K562 (cell line): ENCODE data around the gene TASP1. TPM values are rescaled to one million over a fixed set of nuclear protein-coding genes. Genes with fewer than 3 reads are reported as not detected.

ENCODE experiments used
- ATAC-seq: fragments of 200-7000 bp; cut with Tn5 transposase; 3 replicates; pipeline ENCODE4 v1.9.1; 2020; ENCODE audit warnings: moderate library complexity
- BruUV-seq: library from RNA; stranded (reverse); fragments of 400-500 nt; replicated peaks from 2 replicates; lab custom pipeline; 2021; lab: Mats Ljungman, UMichigan
- CTCF ChIA-PET: fragments of 300-600 bp; formaldehyde crosslinking; extraction: SDS; loops from one replicate; lab custom pipeline; 2021; ENCODE audit warnings: low intra/inter-chr PET ratio; lab: Yijun Ruan, JAX
- POLR2A ChIA-PET: fragments of 300-600, 350-650 bp; sonication (Branson Sonifier 250); formaldehyde crosslinking; extraction: SDS; loops from one replicate; lab custom pipeline; 2021; ENCODE audit warnings: antibody characterized with exemption, inconsistent platforms; lab: Yijun Ruan, JAX
- DNase-seq, 4 experiments: peaks; one replicate each; pipeline versions ENCODE4 v3.0.0 to v3.0.0-alpha.2; 2011 to 2018; ENCODE audit warnings: low spot score in 3 of 4, mixed read lengths in 3 of 4; ENCODE audit errors: extremely low read depth in 1 of 4
- FAIRE-seq: peaks from 2 replicates; lab custom pipeline; 2011; peaks lifted over from hg19 to GRCh38; lab: Jason Lieb, UNC
- H2AFZ ChIP-seq: 2 replicates; pipeline ENCODE4 v1.6.0; 2011; ENCODE audit warnings: low read depth, low read length, control low read depth, inconsistent platforms
- H3K27ac ChIP-seq: fragments of 200-600 bp; 3 replicates; pipeline ENCODE4 v1.8.0; 2011; ENCODE audit warnings: low read depth, mild to moderate bottlenecking, control low read depth, inconsistent platforms, low read length, moderate library complexity, mixed read lengths; ENCODE audit errors: extremely low read depth
- H3K27me3 ChIP-seq, 2 experiments: fragments of 300-600 bp in 1 of 2; 2 replicates in 1 of 2; 3 replicates in 1 of 2; pipeline versions ENCODE4 v1.6.0 to v1.8.0; 2011; ENCODE audit warnings: inconsistent platforms in 2 of 2, low read length in 2 of 2, mild to moderate bottlenecking in 1 of 2, mixed read lengths in 1 of 2, moderate library complexity in 1 of 2; ENCODE audit not compliant: control insufficient read depth in 2 of 2, insufficient read depth in 2 of 2
- H3K36me3 ChIP-seq: fragments of 300-600 bp; 3 replicates; pipeline ENCODE4 v1.8.0; 2011; ENCODE audit warnings: mild to moderate bottlenecking, low read length, inconsistent platforms; ENCODE audit not compliant: control insufficient read depth, insufficient read depth
- H3K4me1 ChIP-seq, 2 experiments: fragments of 200-600 bp in 1 of 2; replicated peaks in 1 of 2; 2 replicates in 1 of 2; 3 replicates in 1 of 2; pipeline versions ENCODE4 v1.5.1 to v1.8.0; 2011; ENCODE audit warnings: inconsistent platforms in 2 of 2, low read length in 2 of 2, mild to moderate bottlenecking in 1 of 2, mixed read lengths in 1 of 2, moderate library complexity in 1 of 2; ENCODE audit not compliant: control insufficient read depth in 2 of 2, insufficient read depth in 2 of 2
- H3K4me2 ChIP-seq: 2 replicates; pipeline ENCODE4 v1.6.1; 2011; ENCODE audit warnings: low read length, control low read depth, inconsistent platforms, mixed read lengths; ENCODE audit not compliant: insufficient read depth
- H3K4me3 ChIP-seq: fragments of 200-600 bp; sonication (generic), shearing (Covaris generic); 2 replicates; pipeline ENCODE4 v1.5.1; 2016; ENCODE audit warnings: control low read depth, inconsistent platforms
- H3K79me2 ChIP-seq: fragments of 200-600 bp; 3 replicates; pipeline ENCODE4 v1.8.0; 2011; ENCODE audit warnings: low read length, inconsistent platforms; ENCODE audit not compliant: control insufficient read depth, insufficient read depth
- H3K9ac ChIP-seq, 2 experiments: 2 replicates each; pipeline versions ENCODE4 v1.6.0 to v1.6.1; 2011; ENCODE audit warnings: low read depth in 2 of 2, low read length in 2 of 2, control low read depth in 1 of 2, inconsistent platforms in 1 of 2, mild to moderate bottlenecking in 1 of 2, mixed read lengths in 1 of 2; ENCODE audit not compliant: insufficient read depth in 1 of 2
- H3K9me1 ChIP-seq: one replicate; pipeline ENCODE4 v1.6.0; 2011; ENCODE audit warnings: inconsistent platforms, mild to moderate bottlenecking, low read length, moderate library complexity; ENCODE audit not compliant: control insufficient read depth, insufficient read depth
- H3K9me3 ChIP-seq: replicated peaks from 2 replicates; pipeline ENCODE4 v1.5.1; 2011; ENCODE audit warnings: low read depth, low read length, inconsistent platforms; ENCODE audit not compliant: control insufficient read depth, insufficient read depth
- H4K20me1 ChIP-seq: replicated peaks from 2 replicates; pipeline ENCODE4 v1.6.1; 2011; ENCODE audit warnings: low read length, inconsistent platforms, mixed read lengths; ENCODE audit not compliant: control insufficient read depth, insufficient read depth
- BMI1 ChIP-seq: fragments of 150-350 bp; IDR thresholded peaks from 2 replicates; pipeline ENCODE4 v1.6.1; 2014; ENCODE audit warnings: low read length
- CC2D1A ChIP-seq: fragments of 450-650 bp; IDR thresholded peaks from 2 replicates; pipeline ENCODE4 v1.6.1; 2017; ENCODE audit warnings: mild to moderate bottlenecking
- CEBPG ChIP-seq, 3 experiments: fragments of 200-800 bp in 1 of 3; sonication (Bioruptor generic) in 1 of 3; sonication (generic) in 1 of 3; formaldehyde crosslinking in 1 of 3; IDR thresholded peaks in 2 of 3; conservative IDR thresholded peaks in 1 of 3; 2 replicates each; pipeline versions ENCODE4 v1.6.1 to v1.8.0; 2016 to 2022; ENCODE audit warnings: missing compliant biosample characterization in 2 of 3, missing genetic modification characterization in 2 of 3, mild to moderate bottlenecking in 1 of 3, missing genetic modification reagents in 1 of 3
- COPS2 ChIP-seq: fragments of 450-650 bp; conservative IDR thresholded peaks from 2 replicates; pipeline ENCODE4 v1.6.1; 2016; ENCODE audit warnings: mild to moderate bottlenecking, moderate library complexity
- ERF ChIP-seq: fragments of 450-650 bp; formaldehyde crosslinking; IDR thresholded peaks from 2 replicates; pipeline ENCODE4 v1.4.0; 2020; ENCODE audit warnings: mild to moderate bottlenecking, mixed read lengths
- KLF1 ChIP-seq: fragments of 450-650 bp; IDR thresholded peaks from 2 replicates; pipeline ENCODE4 v1.6.1; 2016; ENCODE audit warnings: missing genetic modification characterization, missing compliant biosample characterization
- MTA1 ChIP-seq: fragments of 450-650 bp; IDR thresholded peaks from 2 replicates; pipeline ENCODE4 v1.6.1; 2017; ENCODE audit warnings: borderline replicate concordance
- MTA3 ChIP-seq: fragments of 450-650 bp; formaldehyde crosslinking; IDR thresholded peaks from 2 replicates; pipeline ENCODE4 v1.6.1; 2017; ENCODE audit warnings: mild to moderate bottlenecking, borderline replicate concordance
- NCOA1 ChIP-seq: fragments of 450-650 bp; IDR thresholded peaks from 2 replicates; pipeline ENCODE4 v1.6.1; 2016; ENCODE audit warnings: low read depth
- OTX1 ChIP-seq: fragments of 450-650 bp; formaldehyde crosslinking; IDR thresholded peaks from 2 replicates; pipeline ENCODE4 v1.4.0; 2022; ENCODE audit warnings: mild to moderate bottlenecking
- PHB ChIP-seq: fragments of 250-450 bp; sonication (Bioruptor Pico); IDR thresholded peaks from 2 replicates; pipeline ENCODE4 v1.5.0; 2021
- RBM25 ChIP-seq: fragments of 200-400 bp; formaldehyde crosslinking; IDR thresholded peaks from 2 replicates; pipeline ENCODE4 v1.6.1; 2018; ENCODE audit warnings: low read length, low read depth, moderate library complexity; ENCODE audit not compliant: severe bottlenecking
- THRAP3 ChIP-seq: fragments of 450-650 bp; IDR thresholded peaks from 2 replicates; pipeline ENCODE4 v1.6.1; 2016; ENCODE audit warnings: mild to moderate bottlenecking, inconsistent platforms, borderline replicate concordance
- ZNF174 ChIP-seq: fragments of 250-450 bp; sonication (Bioruptor Pico); IDR thresholded peaks from 2 replicates; pipeline ENCODE4 v1.4.0; 2020; ENCODE audit warnings: mild to moderate bottlenecking
- ZNF23 ChIP-seq: fragments of 250-450 bp; sonication (Bioruptor Pico); IDR thresholded peaks from 2 replicates; pipeline ENCODE4 v1.4.0; 2020; ENCODE audit warnings: mild to moderate bottlenecking
- ZNF239 ChIP-seq: fragments of 250-450 bp; sonication (Bioruptor Pico); IDR thresholded peaks from 2 replicates; pipeline ENCODE4 v1.4.0; 2020; ENCODE audit warnings: mild to moderate bottlenecking
- ZNF354B ChIP-seq: fragments of 250-450 bp; sonication (Bioruptor Pico); IDR thresholded peaks from 2 replicates; pipeline ENCODE4 v1.4.0; 2020
- ZNF445 ChIP-seq: fragments of 250-450 bp; sonication (Bioruptor Pico); IDR thresholded peaks from 2 replicates; pipeline ENCODE4 v1.4.0; 2020; ENCODE audit warnings: low read depth, mild to moderate bottlenecking, moderate library complexity
- ZNF589 ChIP-seq: fragments of 200-800 bp; sonication (Bioruptor generic); IDR thresholded peaks from 2 replicates; pipeline ENCODE4 v1.6.1; 2016; ENCODE audit warnings: low read depth, missing genetic modification characterization, missing compliant biosample characterization
- WGBS: fragments of 100-300 bp; shearing (Covaris generic); methylation state at CpG from one replicate; pipeline ENCODE4 v1.1.6; 2016; ENCODE audit warnings: low coverage, mixed read lengths; ENCODE audit not compliant: insufficient coverage; ENCODE audit errors: missing lambda C conversion rate; 5-methylcytosine and 5-hydroxymethylcytosine counted together
- in situ Hi-C: fragments of 300-500 bp; cut with MboI; formaldehyde crosslinking; loops from 4 replicates; pipeline ENCODE4 v1.15.0; 2018; ENCODE audit warnings: inconsistent platforms, mixed read lengths
- intact Hi-C: fragments of 100-400 bp; cut with micrococcal nuclease; formaldehyde crosslinking; loops from 2 replicates; pipeline ENCODE4 v1.14.2; 2022
- polyA plus RNA-seq, 8 experiments: library from polyadenylated mRNA; depleted of rRNA in 4 of 8; stranded (reverse) in 5 of 8; unstranded in 3 of 8; fragments of >200 nt; fragmentation: Nextera tagmentation in 2 of 8; fragmentation: Illumina TruSeq in 1 of 8; extraction: Ambion mirVana in 2 of 8; extraction: Trizol in 1 of 8; gene quantifications; 2 replicates each; pipeline versions ENCODE4 v1.2.1 to v1.2.3, GENCODE V29; 2011 to 2014; ENCODE audit warnings: inconsistent platforms in 1 of 8, missing spikeins in 1 of 8
- total RNA-seq, 7 experiments: library from RNA; depleted of rRNA in 6 of 7; stranded (reverse); fragments of >200 nt in 6 of 7; fragmentation: Illumina TruSeq in 2 of 7; extraction: Trizol in 2 of 7; gene quantifications; 2 replicates each; pipeline versions ENCODE4 v1.2.1 to v1.2.3, GENCODE V29; 2011 to 2021; ENCODE audit warnings: low replicate concordance in 1 of 7
- TF ChIP-seq, protein P1 (sequence below): fragments of 250-450 bp; sonication (Bioruptor Pico); IDR thresholded peaks from 2 replicates; pipeline ENCODE4 v1.8.0; 2021; ENCODE audit warnings: moderate library complexity, mild to moderate bottlenecking, inconsistent platforms

Gene TASP1
- total and polyA plus RNA-seq, 9 of the 15 experiments (the other 6 are each of a cell fraction or from before 2014, with no cell fraction given): 3.7 to 10.6 (median 6.4) TPM

DNA sequence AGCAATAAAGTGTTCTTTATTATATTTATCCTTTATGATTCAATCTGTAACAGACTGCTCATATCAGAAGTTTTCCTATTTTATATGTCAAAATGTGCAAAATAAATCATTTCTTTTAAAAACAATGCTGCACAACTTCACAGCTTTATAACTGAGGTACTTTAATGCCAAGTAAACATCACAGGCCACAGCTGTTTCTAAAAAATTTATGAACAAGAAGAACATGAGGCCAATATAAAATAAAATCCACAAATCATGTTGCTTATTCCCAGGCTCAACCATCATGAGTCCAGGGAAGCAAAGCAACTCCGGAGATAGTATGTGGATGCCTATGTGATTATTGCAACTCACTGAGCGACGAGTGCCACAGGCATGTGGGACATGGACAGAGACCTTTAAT, 222.2 kb downstream of the TASP1 start:
- Histone ChIP-seq H2AFZ (no peak overlapping the region), H3K9me3 (no peaks in the 10 kb centered on the region), H3K27me3 (no peaks in the 10 kb centered on the region), H4K20me1 (no peaks in the 10 kb centered on the region), H3K4me3 (no peak overlapping the region), H3K4me1 (no peaks in the 10 kb centered on the region), H3K9me1 (no peaks in the 10 kb centered on the region), H3K27ac (no peak overlapping the region), H3K4me2 (no peak overlapping the region), H3K79me2 (no peaks in the 10 kb centered on the region), H3K36me3 (no peaks in the 10 kb centered on the region), H3K9ac (no peak overlapping the region)
- ATAC-seq (no peak), FAIRE-seq (no peak), DNase-seq (no peak)
- TF ChIP-seq MTA3 (no peak), ZNF239 (no peak), COPS2 (no peak), KLF1 (tag) (no peak), PHB (CRISPR knock-in tag) (no peak), BMI1 (no peak), CEBPG (CRISPR knock-in tag; IDR thresholded peaks at IDR 0.05) (no peak), CEBPG (tag; conservative IDR thresholded peaks at IDR 0.05 in 1 of 2, IDR thresholded peaks at IDR 0.05 in 1 of 2) (no peak), ZNF23 (CRISPR knock-in tag) (no peak), ZNF174 (CRISPR knock-in tag) (no peak), NCOA1 (no peak), MTA1 (no peak), THRAP3 (no peak), RBM25 (no peak), OTX1 (no peak), ZNF354B (CRISPR knock-in tag) (no peak), ERF (CRISPR knock-in tag) (no peak), ZNF589 (CRISPR knock-in tag) (no peak), ZNF445 (CRISPR knock-in tag) (no peak), CC2D1A (no peak)
- TF ChIP-seq, protein P1, sequence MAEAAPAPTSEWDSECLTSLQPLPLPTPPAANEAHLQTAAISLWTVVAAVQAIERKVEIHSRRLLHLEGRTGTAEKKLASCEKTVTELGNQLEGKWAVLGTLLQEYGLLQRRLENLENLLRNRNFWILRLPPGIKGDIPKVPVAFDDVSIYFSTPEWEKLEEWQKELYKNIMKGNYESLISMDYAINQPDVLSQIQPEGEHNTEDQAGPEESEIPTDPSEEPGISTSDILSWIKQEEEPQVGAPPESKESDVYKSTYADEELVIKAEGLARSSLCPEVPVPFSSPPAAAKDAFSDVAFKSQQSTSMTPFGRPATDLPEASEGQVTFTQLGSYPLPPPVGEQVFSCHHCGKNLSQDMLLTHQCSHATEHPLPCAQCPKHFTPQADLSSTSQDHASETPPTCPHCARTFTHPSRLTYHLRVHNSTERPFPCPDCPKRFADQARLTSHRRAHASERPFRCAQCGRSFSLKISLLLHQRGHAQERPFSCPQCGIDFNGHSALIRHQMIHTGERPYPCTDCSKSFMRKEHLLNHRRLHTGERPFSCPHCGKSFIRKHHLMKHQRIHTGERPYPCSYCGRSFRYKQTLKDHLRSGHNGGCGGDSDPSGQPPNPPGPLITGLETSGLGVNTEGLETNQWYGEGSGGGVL (CRISPR knock-in tag): no peak
- intact Hi-C loops (no loop called here), in situ Hi-C loops (no loop called here)
- BruUV-seq: no TSS peak
- POLR2A ChIA-PET: no interaction called here
- CTCF ChIA-PET: no interaction called here
- 90% methylated on average over 3 of the region's 3 CpGs for WGBS
